ENCODE data around the gene DDX11.
"Not testable (repeated sequence)": the region's sequence is repeated elsewhere in the genome, so short reads cannot be mapped to it uniquely, and the experiment has no call there.

DDX11 gene

GRCh38 chr12:31127209-31127848, 53.7 kb downstream of the DDX11 start:
- DNase-seq: not testable (repeated sequence)

GRCh38 chr12:31136581-31136980, 62.9 kb downstream of the DDX11 start:
- DNase-seq: not testable (repeated sequence)

GRCh38 chr12:31144768-31145167, 71.1 kb downstream of the DDX11 start:
- peak; percentile 11 for DNase-seq

- not testable (repeated sequence) for DNase-seq
Observed at GRCh38 chr12:31145296-31145695, 71.6 kb downstream of the DDX11 start.

GRCh38 chr12:31147415-31147814, 73.8 kb downstream of the DDX11 start:
- DNase-seq: not testable (repeated sequence)

GRCh38 chr12:31150766-31151165, 77.1 kb downstream of the DDX11 start:
- not testable (repeated sequence) for DNase-seq

All from RPMI8226 (cell line).